NCI-H526 (cell line): Measurements from ENCODE around the gene BPIFB6.
"Not testable (repeated sequence)": the region's sequence is repeated elsewhere in the genome, so short reads cannot be mapped to it uniquely, and the experiment has no call there.

ENCODE experiments used
- DNase-seq, 2 experiments: peaks; one replicate each; lab custom pipeline; 2025; lab: John Stamatoyannopoulos, UW

Gene BPIFB6

DNA sequence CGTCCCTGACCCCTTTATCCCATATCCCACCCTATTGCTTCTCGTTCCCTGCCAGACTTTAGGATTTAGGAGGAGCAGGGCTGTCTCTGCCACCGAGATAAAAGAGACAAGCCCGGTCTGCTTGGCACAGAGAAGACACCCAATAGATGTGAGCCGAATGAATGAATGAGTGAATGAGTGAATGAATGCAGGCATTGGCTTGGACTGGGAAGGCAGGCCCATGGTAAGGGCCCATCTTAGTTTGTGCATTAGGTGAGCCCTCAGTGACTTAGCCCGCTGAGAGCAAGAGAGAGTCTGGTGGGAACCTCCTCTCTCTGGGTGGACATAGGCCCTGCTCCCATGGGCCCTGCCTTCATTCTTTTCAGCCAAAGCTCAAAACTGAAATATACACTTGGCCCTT is 879 bp upstream of the BPIFB6 start:
- no peak for DNase-seq

GRCh38 chr20:33032555-33032954 is 1.1 kb downstream of the BPIFB6 start:
- DNase-seq, result no peak

- DNase-seq, result no peak
These were observed 1.9 kb downstream of the BPIFB6 start for GRCh38 chr20:33033381-33033780.

- DNase-seq, result no peak
These were observed 2.7 kb downstream of the BPIFB6 start for GRCh38 chr20:33034115-33034514.

- DNase-seq, result no peak
These were observed 3.5 kb downstream of the BPIFB6 start for GRCh38 chr20:33034901-33035492.

GRCh38 chr20:33037456-33037855 is 6.0 kb downstream of the BPIFB6 start:
- DNase-seq, result no peak

- no peak for DNase-seq
These were observed 6.8 kb downstream of the BPIFB6 start for GRCh38 chr20:33038243-33038642.

DNA sequence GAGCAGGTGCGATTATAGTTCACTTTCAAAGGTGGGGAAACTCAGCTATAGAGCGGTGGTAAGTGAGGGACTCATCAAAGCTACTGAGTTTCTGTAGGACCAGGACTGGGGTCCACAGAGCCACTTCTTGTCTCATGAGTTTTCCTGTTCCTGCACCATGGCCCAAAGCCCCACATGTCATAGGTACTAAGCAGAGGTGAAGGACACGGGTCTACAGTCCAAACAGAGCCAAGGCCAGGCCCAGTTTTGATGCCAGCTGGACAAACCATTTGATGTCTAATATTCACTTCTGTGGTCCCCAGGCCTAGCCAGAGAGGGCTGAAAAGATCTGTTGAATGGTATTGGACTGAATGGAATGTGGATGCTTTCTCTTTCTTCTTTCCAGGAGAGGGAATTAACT is 11.0 kb downstream of the BPIFB6 start:
- no peak for DNase-seq

- no peak for DNase-seq
These were observed 11.7 kb downstream of the BPIFB6 start for GRCh38 chr20:33042983-33043730.

GRCh38 chr20:33043731-33044181 is 12.3 kb downstream of the BPIFB6 start:
- DNase-seq, result no peak

DNA sequence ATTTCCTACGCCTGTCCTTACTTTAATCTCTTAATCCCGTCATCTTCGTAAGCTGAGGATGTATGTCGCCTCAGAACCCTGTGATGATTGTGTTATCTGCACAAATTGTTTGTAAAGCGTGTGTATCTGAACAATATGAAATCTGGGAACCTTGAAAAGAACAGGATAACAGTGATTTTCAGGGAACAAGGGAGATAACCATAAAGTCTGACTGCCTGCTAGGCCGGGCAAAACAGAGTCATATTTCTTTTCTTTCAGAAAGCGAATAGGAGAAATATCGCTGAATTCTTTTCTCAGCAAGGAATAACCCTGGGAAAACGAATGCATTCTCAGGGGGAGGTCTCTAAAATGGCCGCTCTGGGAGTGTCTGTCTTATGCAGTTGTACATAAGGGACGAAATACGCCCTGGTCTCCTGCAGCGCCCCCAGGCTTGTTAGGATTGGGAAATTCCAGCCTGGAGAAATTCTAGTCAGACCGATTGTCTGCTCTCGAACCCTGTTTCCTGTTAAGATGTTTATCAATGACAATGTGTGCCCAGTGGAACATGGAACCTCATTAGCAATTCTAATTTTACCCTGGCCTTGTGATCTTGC is 13.8 kb downstream of the BPIFB6 start:
- not testable (repeated sequence) for DNase-seq

GRCh38 chr20:33046412-33046811 is 15.0 kb downstream of the BPIFB6 start:
- no peak for DNase-seq

DNA sequence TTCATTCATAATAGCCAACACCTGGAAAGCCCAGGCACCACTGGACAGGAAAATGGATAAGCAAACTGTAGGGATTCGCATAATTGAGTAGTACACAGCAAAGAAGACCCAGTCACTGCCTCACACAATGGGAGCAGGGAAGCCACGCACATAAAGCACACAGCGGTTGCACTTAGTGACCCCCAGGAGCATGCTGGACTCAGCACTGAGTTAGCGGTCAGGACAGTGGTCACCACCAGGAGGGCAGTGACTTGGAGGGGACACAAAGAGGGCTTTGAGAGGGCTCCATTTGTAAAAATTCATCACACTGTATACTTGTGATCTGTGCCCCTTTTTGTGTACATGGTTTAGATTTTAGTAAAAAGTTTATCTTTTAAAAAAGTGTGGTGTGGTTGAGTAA is 19.9 kb downstream of the BPIFB6 start:
- peak; percentile 22 to 35 for DNase-seq

GRCh38 chr20:33053291-33054106 is 22.1 kb downstream of the BPIFB6 start, which contains the start of gene BPIFB3:
Gene BPIFB3 (plus strand): TSS chr20:33053903. CDS start chr20:33055436, 1,533 bp downstream.
- no peak for DNase-seq

- no peak for DNase-seq
These were observed 22.9 kb downstream of the BPIFB6 start for GRCh38 chr20:33054381-33054780.

DNA sequence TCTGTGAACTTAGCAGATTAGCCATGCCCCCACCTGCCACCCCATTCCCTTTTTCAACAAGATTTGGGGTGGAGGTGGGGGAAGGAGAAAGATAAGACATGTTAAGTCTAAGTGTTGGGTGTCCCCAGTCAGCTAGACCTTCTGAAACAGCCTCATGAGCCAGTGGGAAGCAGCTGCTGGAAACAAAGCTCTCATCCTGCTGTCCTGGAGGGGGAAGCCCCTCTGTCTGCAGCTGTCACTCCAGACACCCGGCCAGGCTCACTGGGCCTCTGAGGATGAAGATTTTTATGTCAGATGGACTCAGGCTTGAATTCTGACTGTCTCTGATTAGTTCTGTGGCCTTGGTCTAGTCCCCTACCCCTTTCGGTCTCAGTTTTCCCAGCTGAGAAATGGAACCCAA is 23.3 kb downstream of the BPIFB6 start:
- no peak for DNase-seq

DNA sequence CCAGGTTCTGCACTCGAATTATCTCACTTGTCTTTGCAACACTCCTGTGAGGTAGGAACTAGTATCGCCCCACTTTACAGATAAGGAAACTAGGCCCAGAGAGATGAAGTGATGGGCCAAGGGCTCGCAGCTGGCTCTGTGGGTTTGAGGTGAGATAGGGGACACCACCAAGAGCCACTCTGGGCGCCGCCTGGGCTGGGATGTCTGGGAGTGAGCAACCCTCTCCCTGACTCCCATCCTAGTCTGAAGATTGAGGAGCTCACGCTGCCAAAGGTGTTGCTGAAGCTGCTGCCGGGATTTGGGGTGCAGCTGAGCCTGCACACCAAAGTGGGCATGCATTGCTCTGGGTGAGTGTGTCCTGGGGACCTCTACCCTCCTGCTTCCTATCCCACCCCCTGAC is 27.7 kb downstream of the BPIFB6 start:
- DNase-seq, result no peak

DNA sequence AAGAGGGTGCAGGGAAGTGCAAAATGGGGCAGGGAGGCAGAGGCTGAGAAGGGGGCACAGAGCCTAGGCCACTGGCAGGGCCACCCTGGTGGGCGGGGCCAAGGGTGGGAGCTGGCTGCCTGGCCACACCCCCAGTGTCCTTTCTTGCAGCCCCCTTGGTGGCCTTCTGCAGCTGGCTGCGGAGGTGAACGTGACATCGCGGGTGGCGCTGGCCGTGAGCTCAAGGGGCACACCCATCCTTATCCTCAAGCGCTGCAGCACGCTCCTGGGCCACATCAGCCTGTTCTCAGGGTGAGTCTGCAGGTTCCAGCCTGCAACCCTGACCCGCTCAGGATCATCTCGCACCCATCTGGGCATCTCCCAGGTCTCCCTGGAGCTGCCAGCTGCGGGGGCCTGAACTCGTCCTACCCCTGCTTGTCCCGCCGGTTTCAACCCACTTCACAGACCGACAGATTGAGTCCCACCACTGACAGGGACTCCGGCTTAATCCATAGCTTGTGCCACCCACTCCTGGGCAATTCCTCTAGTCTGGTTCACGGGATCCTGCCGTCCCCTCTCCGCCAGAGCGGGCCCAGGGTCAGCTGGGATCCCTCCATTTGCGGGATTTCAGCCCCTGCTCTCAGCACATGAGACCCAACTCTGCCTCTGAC is 28.4 kb downstream of the BPIFB6 start:
- DNase-seq, result no peak

DNA sequence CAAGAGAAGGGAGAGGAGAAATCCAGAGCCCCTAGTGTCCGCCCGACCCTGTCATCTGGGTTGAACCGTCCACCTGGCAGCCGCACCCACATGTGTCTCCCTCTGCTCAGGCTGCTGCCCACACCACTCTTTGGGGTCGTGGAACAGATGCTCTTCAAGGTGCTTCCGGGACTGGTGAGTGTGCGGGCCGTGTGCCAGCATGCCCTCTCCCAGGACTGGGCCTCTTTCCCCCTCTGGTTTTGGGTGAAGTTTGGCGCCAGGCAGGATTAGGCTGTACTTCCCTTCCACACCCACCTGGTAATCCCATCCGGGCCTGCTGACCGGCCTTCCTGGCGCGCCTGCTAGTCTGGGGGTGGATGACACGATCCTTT is 30.2 kb downstream of the BPIFB6 start:
- no peak for DNase-seq

DNA sequence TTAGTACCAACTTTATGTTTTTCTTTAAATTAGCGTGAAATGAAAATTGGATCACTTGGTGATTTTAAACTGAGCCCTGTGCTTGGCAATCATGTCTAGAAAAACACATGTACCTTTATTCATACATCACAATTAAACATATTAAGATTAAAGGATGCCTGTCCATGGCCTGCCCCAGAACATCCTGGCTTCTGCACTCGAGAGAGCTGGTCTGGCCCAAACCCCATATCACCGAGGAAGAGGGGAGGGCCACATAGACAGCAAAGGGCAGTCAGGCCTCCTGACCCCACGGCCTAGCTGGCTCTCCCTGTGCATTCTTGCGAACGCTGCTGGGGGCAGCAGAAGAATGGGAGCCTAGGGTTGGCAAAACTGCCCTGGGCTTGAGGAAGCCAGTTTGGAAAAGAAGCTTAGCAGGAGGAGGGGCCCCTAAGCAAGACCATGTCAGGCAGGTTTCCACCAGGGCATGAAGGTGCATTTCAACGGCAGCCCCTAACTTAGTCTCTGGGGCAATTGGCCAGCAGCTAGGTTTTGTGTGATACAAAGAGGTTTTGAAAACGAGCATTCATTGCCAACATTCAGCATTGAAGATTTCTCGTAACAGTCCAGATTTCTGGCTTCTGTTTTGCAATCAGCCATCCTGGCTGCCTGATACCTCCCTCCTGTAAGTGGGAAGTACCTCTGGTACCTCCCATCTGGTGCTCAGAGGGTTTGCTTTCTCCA is 30.8 kb downstream of the BPIFB6 start:
- DNase-seq, result no peak

GRCh38 chr20:33062825-33063149 is 31.3 kb downstream of the BPIFB6 start:
- DNase-seq, result no peak
